ENCODE measurements around the gene CEACAM3. TPM values are rescaled to one million over a fixed set of nuclear protein-coding genes. Genes with fewer than 3 reads are reported as not detected.

The CEACAM3 gene
- total and polyA plus RNA-seq, 12 donors, result 0.21 to 1.5 (median 0.40) TPM; not detected in 4

- peaks cover 0 to 37% (median 18%) of the 10 kb centered on the region in 7 donors for H3K27me3 ChIP-seq
- DNase-seq (no peak), ATAC-seq (no peak)
- intact Hi-C loops (cut with DNase I), result no loop called here
- no peak within 1 kb of the TSS for H3K27ac ChIP-seq
- no peaks in the 10 kb centered on the region for H3K4me1 ChIP-seq
- H3K36me3 ChIP-seq, result no peaks in the 10 kb centered on the region
- TF ChIP-seq, protein P1, sequence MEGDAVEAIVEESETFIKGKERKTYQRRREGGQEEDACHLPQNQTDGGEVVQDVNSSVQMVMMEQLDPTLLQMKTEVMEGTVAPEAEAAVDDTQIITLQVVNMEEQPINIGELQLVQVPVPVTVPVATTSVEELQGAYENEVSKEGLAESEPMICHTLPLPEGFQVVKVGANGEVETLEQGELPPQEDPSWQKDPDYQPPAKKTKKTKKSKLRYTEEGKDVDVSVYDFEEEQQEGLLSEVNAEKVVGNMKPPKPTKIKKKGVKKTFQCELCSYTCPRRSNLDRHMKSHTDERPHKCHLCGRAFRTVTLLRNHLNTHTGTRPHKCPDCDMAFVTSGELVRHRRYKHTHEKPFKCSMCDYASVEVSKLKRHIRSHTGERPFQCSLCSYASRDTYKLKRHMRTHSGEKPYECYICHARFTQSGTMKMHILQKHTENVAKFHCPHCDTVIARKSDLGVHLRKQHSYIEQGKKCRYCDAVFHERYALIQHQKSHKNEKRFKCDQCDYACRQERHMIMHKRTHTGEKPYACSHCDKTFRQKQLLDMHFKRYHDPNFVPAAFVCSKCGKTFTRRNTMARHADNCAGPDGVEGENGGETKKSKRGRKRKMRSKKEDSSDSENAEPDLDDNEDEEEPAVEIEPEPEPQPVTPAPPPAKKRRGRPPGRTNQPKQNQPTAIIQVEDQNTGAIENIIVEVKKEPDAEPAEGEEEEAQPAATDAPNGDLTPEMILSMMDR (IDR thresholded peaks at IDR 0.05), result no peak
- WGBS, 2 donors, result 79 to 80% methylated on average over 30 of the region's 30 CpGs
- H3K4me3 ChIP-seq, result no peak within 1 kb of the TSS
- no peaks in the 10 kb centered on the region for H3K9me3 ChIP-seq
Observed at GRCh38 chr19:41844601-41845000, 48.2 kb downstream of the CEACAM3 start, which contains the start of gene LYPD4. Gene LYPD4 (minus strand): TSS chr19:41844683. CDS start chr19:41839285, 5,398 bp downstream.

- Histone ChIP-seq H3K9me3 (no peaks in the 10 kb centered on the region), H3K27ac (no peak within 1 kb of the TSS), H3K4me1 (no peaks in the 10 kb centered on the region), H3K4me3 (no peak within 1 kb of the TSS), H3K36me3 (no peaks in the 10 kb centered on the region), H3K27me3 (peaks cover 0 to 35% (median 17%) of the 10 kb centered on the region in 7 donors)
- no peak for ATAC-seq
- TF ChIP-seq, protein P1 (IDR thresholded peaks at IDR 0.05), result no peak
- 92 to 98% methylated on average over 3 of the region's 3 CpGs for WGBS, 2 donors
- intact Hi-C loops (cut with DNase I), result no loop called here
- no peak for DNase-seq
Observed at GRCh38 chr19:41845001-41845050, 48.4 kb downstream of the CEACAM3 start, which contains the start of gene DMRTC2. Gene DMRTC2 (plus strand): TSS chr19:41845042. CDS start chr19:41847429, 2,387 bp downstream.

DNA sequence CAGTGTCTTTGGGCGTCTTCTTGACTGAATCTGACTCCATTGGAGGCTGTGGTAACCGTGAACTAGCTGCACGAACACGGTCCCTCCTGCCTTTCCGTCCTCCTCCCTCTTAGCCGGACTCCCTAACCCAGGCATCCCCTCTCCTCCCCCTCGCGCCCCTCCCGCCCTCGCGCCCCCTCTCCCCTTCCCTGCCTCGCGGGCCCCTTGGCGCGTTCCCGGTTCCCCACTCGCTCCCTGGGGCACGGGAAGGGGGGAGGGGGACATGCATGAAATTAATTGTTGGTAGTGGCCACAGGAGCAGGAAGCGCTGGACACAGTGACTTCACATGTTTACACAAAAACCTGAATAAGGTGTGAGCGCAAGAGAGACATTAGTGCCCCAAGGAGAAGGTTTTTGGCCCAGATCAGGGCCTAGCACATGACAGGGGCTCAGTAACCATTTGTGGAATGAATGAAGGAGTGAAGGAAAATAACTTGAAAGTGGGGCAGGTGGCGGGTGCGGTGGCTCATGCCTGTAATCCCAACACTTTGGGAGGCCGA lies 48.7 kb downstream of the CEACAM3 start:
- Histone ChIP-seq H3K27me3 (peaks cover 0 to 35% (median 16%) of the 10 kb centered on the region in 7 donors), H3K4me1 (no peaks in the 10 kb centered on the region), H3K4me3 (no peak overlapping the region), H3K36me3 (no peaks in the 10 kb centered on the region), H3K9me3 (no peaks in the 10 kb centered on the region), H3K27ac (no peak overlapping the region)
- intact Hi-C loops (cut with DNase I), result no loop called here
- TF ChIP-seq, protein P1 (IDR thresholded peaks at IDR 0.05), result no peak
- WGBS, 2 donors, result 88 to 93% methylated on average over 21 to 23 of the region's 23 CpGs
- no peak for ATAC-seq
- DNase-seq, result no peak

GRCh38 chr19:41847351-41848105 lies 51.1 kb downstream of the CEACAM3 start:
- Histone ChIP-seq H3K27me3 (peaks cover 0 to 36% (median 10%) of the 10 kb centered on the region in 7 donors), H3K36me3 (no peaks in the 10 kb centered on the region), H3K4me3 (no peak overlapping the region), H3K27ac (no peak overlapping the region), H3K4me1 (no peaks in the 10 kb centered on the region), H3K9me3 (no peaks in the 10 kb centered on the region)
- DNase-seq (no peak), ATAC-seq (no peak)
- 90% methylated on average over 19 of the region's 19 CpGs for WGBS, 2 donors
- intact Hi-C loops (cut with DNase I), result no loop called here
- TF ChIP-seq, protein P1 (IDR thresholded peaks at IDR 0.05), result no peak
